Measurements from ENCODE around the gene HOMEZ.

Gene HOMEZ

DNA sequence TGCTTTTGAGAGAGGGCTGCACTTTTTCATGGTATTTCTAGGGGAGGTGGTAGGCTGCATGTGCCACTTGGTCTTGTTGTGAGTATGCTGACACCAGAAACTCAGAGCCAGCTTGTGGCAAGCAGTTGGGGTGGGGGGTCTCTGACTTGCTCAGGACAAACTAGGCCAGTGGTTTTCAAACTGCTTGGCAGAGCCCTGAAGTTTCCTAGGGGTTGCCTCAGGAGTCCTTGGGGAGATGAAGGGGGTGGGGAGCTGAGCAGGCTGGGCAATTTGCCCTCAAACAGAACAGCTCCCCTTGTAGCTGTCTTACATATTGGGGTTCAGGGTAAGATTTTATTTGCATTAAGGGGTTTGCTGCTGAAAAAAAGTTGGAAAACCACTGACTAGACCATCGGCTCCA is 24.6 kb upstream of the HOMEZ start:
- Histone ChIP-seq H3K9ac (no peak overlapping the region), H3K9me3 (ENCODE audit: control insufficient read depth, low read length) (no peaks in the 10 kb centered on the region), H3K4me2 (ENCODE audit: low read length) (no peak overlapping the region), H3K27me3 (ENCODE audit: control insufficient read depth, insufficient read depth, low read length) (no peaks in the 10 kb centered on the region), H3K27ac (no peak overlapping the region), H2AFZ (no peak overlapping the region), H3K36me3 (ENCODE audit: control insufficient read depth, insufficient read depth, low read length) (no peaks in the 10 kb centered on the region), H3K4me1 (peaks cover 12% of the 10 kb centered on the region), H3K79me2 (peaks cover 14% of the 10 kb centered on the region), H3K4me3 (ENCODE audit: low read depth, low read length) (no peak overlapping the region)
- TF ChIP-seq CTCF (IDR thresholded peaks at IDR 0.05): no peak

- H3K27ac ChIP-seq: no peak overlapping the region
- no peak overlapping the region for H3K4me2 ChIP-seq (ENCODE audit: low read length)
- H2AFZ ChIP-seq: no peak overlapping the region
- no peak overlapping the region for H3K9ac ChIP-seq
- no peaks in the 10 kb centered on the region for H3K27me3 ChIP-seq (ENCODE audit: control insufficient read depth, insufficient read depth, low read length)
- H3K9me3 ChIP-seq (ENCODE audit: control insufficient read depth, low read length): no peaks in the 10 kb centered on the region
- peaks cover 14% of the 10 kb centered on the region for H3K79me2 ChIP-seq
- no peaks in the 10 kb centered on the region for H3K36me3 ChIP-seq (ENCODE audit: control insufficient read depth, insufficient read depth, low read length)
- no peak overlapping the region for H3K4me3 ChIP-seq (ENCODE audit: low read depth, low read length)
- H3K4me1 ChIP-seq: peaks cover 12% of the 10 kb centered on the region
- no peak for TF ChIP-seq CTCF (IDR thresholded peaks at IDR 0.05)
Measured at GRCh38 chr14:23308721-23309445, 23.0 kb upstream of the HOMEZ start.

GRCh38 chr14:23307687-23308644 is 22.0 kb upstream of the HOMEZ start:
- Histone ChIP-seq H3K27ac (peak overlapping the region; percentile 93), H3K4me1 (peaks cover 12% of the 10 kb centered on the region)

DNA sequence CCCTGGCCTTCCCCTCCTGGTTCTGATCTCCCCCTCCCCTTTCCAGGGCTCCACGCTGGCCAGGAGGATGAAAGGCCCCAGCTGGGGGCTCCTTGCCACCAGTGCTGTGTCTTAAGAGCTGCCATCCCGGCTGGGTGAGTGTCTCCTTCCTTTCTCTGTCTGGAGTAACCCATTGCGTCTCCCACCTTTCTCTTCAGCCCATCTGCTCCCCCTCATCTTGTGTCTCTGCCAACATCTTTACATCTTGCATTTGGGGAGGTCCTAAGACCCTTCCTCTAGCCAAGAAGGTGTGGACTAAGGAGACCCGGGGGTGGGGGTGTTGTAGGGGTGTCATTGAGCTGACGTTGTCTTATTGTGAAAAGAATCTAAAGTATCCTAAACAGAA is 21.2 kb upstream of the HOMEZ start:
- no peaks in the 10 kb centered on the region for H3K36me3 ChIP-seq (ENCODE audit: control insufficient read depth, insufficient read depth, low read length)
- H3K9me3 ChIP-seq (ENCODE audit: control insufficient read depth, low read length): no peaks in the 10 kb centered on the region
- peaks cover 14% of the 10 kb centered on the region for H3K4me1 ChIP-seq

More at GRCh38 chr14:23307687-23308644, 22.0 kb upstream of the HOMEZ start:
- Histone ChIP-seq H3K4me2 (ENCODE audit: low read length) (peak overlapping the region; percentile 99), H3K9ac (no peak overlapping the region), H3K27me3 (ENCODE audit: control insufficient read depth, insufficient read depth, low read length) (no peaks in the 10 kb centered on the region), H3K9me3 (ENCODE audit: control insufficient read depth, low read length) (no peaks in the 10 kb centered on the region), H3K4me3 (ENCODE audit: low read depth, low read length) (peak overlapping the region; percentile 84), H3K36me3 (ENCODE audit: control insufficient read depth, insufficient read depth, low read length) (no peaks in the 10 kb centered on the region), H2AFZ (no peak overlapping the region), H3K79me2 (peaks cover 14% of the 10 kb centered on the region)
- TF ChIP-seq CTCF (IDR thresholded peaks at IDR 0.05): no peak

More for the DNA sequence above, 21.2 kb upstream of the HOMEZ start:
- Histone ChIP-seq H3K4me3 (ENCODE audit: low read depth, low read length) (peak overlapping the region; percentile 84), H3K79me2 (peaks cover 14% of the 10 kb centered on the region), H3K4me2 (ENCODE audit: low read length) (peak overlapping the region; percentile 99), H2AFZ (peak overlapping the region; percentile 92), H3K27me3 (ENCODE audit: control insufficient read depth, insufficient read depth, low read length) (no peaks in the 10 kb centered on the region), H3K27ac (peak overlapping the region; percentile 93), H3K9ac (peak overlapping the region; percentile 88)
- no peak for TF ChIP-seq CTCF (IDR thresholded peaks at IDR 0.05)
